ENCODE data around the gene EIF2S2.

GRCh38 chr20:34072778-34073177, 39.3 kb downstream of the EIF2S2 start:
- TF ChIP-seq, protein P1, sequence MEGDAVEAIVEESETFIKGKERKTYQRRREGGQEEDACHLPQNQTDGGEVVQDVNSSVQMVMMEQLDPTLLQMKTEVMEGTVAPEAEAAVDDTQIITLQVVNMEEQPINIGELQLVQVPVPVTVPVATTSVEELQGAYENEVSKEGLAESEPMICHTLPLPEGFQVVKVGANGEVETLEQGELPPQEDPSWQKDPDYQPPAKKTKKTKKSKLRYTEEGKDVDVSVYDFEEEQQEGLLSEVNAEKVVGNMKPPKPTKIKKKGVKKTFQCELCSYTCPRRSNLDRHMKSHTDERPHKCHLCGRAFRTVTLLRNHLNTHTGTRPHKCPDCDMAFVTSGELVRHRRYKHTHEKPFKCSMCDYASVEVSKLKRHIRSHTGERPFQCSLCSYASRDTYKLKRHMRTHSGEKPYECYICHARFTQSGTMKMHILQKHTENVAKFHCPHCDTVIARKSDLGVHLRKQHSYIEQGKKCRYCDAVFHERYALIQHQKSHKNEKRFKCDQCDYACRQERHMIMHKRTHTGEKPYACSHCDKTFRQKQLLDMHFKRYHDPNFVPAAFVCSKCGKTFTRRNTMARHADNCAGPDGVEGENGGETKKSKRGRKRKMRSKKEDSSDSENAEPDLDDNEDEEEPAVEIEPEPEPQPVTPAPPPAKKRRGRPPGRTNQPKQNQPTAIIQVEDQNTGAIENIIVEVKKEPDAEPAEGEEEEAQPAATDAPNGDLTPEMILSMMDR (IDR thresholded peaks at IDR 0.05) = no peak
- no peak for TF ChIP-seq EZH2 (IDR thresholded peaks at IDR 0.05; ENCODE audit: borderline replicate concordance, insufficient read depth, low read depth, low read length, poor library complexity, severe bottlenecking)
